Measurements from ENCODE around the gene CNOT4. TPM values are rescaled to one million over a fixed set of nuclear protein-coding genes. Genes with fewer than 3 reads are reported as not detected.

Gene CNOT4
- total RNA-seq, 1 donor from 2014 or later = 19.3 TPM

- Mint-ChIP-seq H3K27me3 (ENCODE audit: low read depth) (no peaks in the 10 kb centered on the region), H3K27ac (no peak overlapping the region), H3K36me3 (ENCODE audit: low read depth) (no peaks in the 10 kb centered on the region), H3K4me1 (ENCODE audit: low read depth) (no peaks in the 10 kb centered on the region), H3K4me3 (ENCODE audit: low read depth) (no peak overlapping the region), H3K9me3 (no peaks in the 10 kb centered on the region)
- DNase-seq (ENCODE audit: low spot score) = no peak
- intact Hi-C loops (cut with micrococcal nuclease) = no loop called here
Observed at GRCh38 chr7:135317676-135318325, 192.1 kb downstream of the CNOT4 start.

GRCh38 chr7:135316648-135317313 is 193.1 kb downstream of the CNOT4 start:
- intact Hi-C loops (cut with micrococcal nuclease) = no loop called here
- Mint-ChIP-seq H3K27me3 (ENCODE audit: low read depth) (no peaks in the 10 kb centered on the region), H3K4me3 (ENCODE audit: low read depth) (no peak overlapping the region), H3K4me1 (ENCODE audit: low read depth) (no peaks in the 10 kb centered on the region), H3K9me3 (no peaks in the 10 kb centered on the region), H3K36me3 (ENCODE audit: low read depth) (no peaks in the 10 kb centered on the region), H3K27ac (no peak overlapping the region)
- no peak for DNase-seq (ENCODE audit: low spot score)

GRCh38 chr7:135313971-135314370 is 195.9 kb downstream of the CNOT4 start:
- DNase-seq (ENCODE audit: low spot score) = no peak
- H3K27me3 Mint-ChIP-seq (ENCODE audit: low read depth) = no peaks in the 10 kb centered on the region
- no peaks in the 10 kb centered on the region for H3K9me3 Mint-ChIP-seq
- intact Hi-C loops (cut with micrococcal nuclease) = no loop called here
- H3K27ac Mint-ChIP-seq = no peak overlapping the region
- no peaks in the 10 kb centered on the region for H3K4me1 Mint-ChIP-seq (ENCODE audit: low read depth)
- no peaks in the 10 kb centered on the region for H3K36me3 Mint-ChIP-seq (ENCODE audit: low read depth)
- no peak overlapping the region for H3K4me3 Mint-ChIP-seq (ENCODE audit: low read depth)

Other genes with a start within 250 kb of the CNOT4 start
- 119 and 127 TPM in 2 replicates for gene NUP205, start 47.8 kb upstream of the CNOT4 start, total RNA-seq
- 24.3 and 25.1 TPM in 2 replicates for gene STMP1, start 152.4 kb upstream of the CNOT4 start, total RNA-seq
- gene SLC13A4, start 218.1 kb upstream of the CNOT4 start, total RNA-seq = not detected in 2 replicates
- gene FAM180A, start 238.7 kb upstream of the CNOT4 start, total RNA-seq = not detected in 2 replicates